Stomach (tissue), 9 donors: Measurements from ENCODE around the gene PPP1R36. TPM values are rescaled to one million over a fixed set of nuclear protein-coding genes. Genes with fewer than 3 reads are reported as not detected.

Source experiments
- DNase-seq, 2 donors: peaks; one replicate each; pipeline versions ENCODE4 v3.0.0 to v3.0.0-alpha.2; 2013 to 2019
- H3K27ac ChIP-seq, 5 donors: fragments of 200-600 bp in 4 of 5; sonication (generic) in 4 of 5; one replicate each; pipeline ENCODE4 v1.5.1; 2013 to 2019; ENCODE audit warnings: mild to moderate bottlenecking in 1 of 5, moderate library complexity in 1 of 5
- H3K27me3 ChIP-seq, 3 donors: fragments of 200-600 bp; sonication (generic); one replicate each; pipeline ENCODE4 v1.5.1; 2017 to 2019; ENCODE audit warnings: mixed run types in 1 of 3
- H3K36me3 ChIP-seq, 4 donors: fragments of 200-600 bp; sonication (generic); 1 replicate in 3 of 4; 2 replicates in 1 of 4; pipeline ENCODE4 v1.5.1; 2016 to 2019
- H3K4me1 ChIP-seq, 4 donors: fragments of 200-600 bp; sonication (generic); one replicate each; pipeline ENCODE4 v1.5.1; 2016 to 2019
- H3K4me3 ChIP-seq, 4 donors: fragments of 200-600 bp; sonication (generic) in 3 of 4; one replicate each; pipeline ENCODE4 v1.5.1; 2016 to 2019; ENCODE audit warnings: mild to moderate bottlenecking in 1 of 4
- H3K9me3 ChIP-seq, 4 donors: fragments of 200-600 bp; sonication (generic); one replicate each; pipeline ENCODE4 v1.5.1; 2016 to 2019
- CTCF ChIP-seq, 7 experiments: fragments of 450-650 bp in 4 of 7; fragments of 200-600 bp in 3 of 7; sonication (generic) in 3 of 7; IDR thresholded peaks; one replicate each; pipeline ENCODE4 v1.5.1; 2016 to 2019; ENCODE audit warnings: antibody characterized with exemption in 7 of 7, control low read depth in 2 of 7, mild to moderate bottlenecking in 1 of 7
- EP300 ChIP-seq: sonication (generic); formaldehyde crosslinking; IDR thresholded peaks from one replicate; pipeline ENCODE4 v1.6.1; 2017; ENCODE audit warnings: antibody characterized with exemption
- POLR2A ChIP-seq, 4 donors: fragments of 450-650 bp; IDR thresholded peaks; one replicate each; pipeline ENCODE4 v1.6.1; 2016; ENCODE audit warnings: antibody characterized with exemption in 4 of 4, control low read depth in 2 of 4, mild to moderate bottlenecking in 1 of 4, moderate library complexity in 1 of 4
- POLR2AphosphoS5 ChIP-seq, 3 donors: sonication (generic); formaldehyde crosslinking; IDR thresholded peaks; one replicate each; pipeline ENCODE4 v1.6.1; 2016; ENCODE audit warnings: antibody characterized with exemption in 3 of 3
- WGBS, 5 donors: extraction: QIAGEN DNeasy Blood & Tissue Kit in 3 of 5; methylation state at CpG; one replicate each; pipeline versions ENCODE4 v1.1.5 to v1.1.7; 2013 to 2018; 5-methylcytosine and 5-hydroxymethylcytosine counted together
- intact Hi-C: fragments of 100-400 bp; cut with DNase I; formaldehyde crosslinking; loops from one replicate; pipeline ENCODE4 v1.15.1; 2023; ENCODE audit warnings: low total_unique reads
- polyA plus RNA-seq, 3 donors: library from polyadenylated mRNA; stranded (reverse); fragments of 200-250 nt; gene quantifications; one replicate each; pipeline ENCODE4 v1.2.3, GENCODE V29; 2013
- total RNA-seq, 5 donors: library from RNA; depleted of rRNA; stranded (reverse); fragments of >200 nt; gene quantifications; one replicate each; pipeline versions ENCODE4 v1.1.0 to v1.2.3, GENCODE V29; 2014 to 2016
- donor health status: healthy with polysubstance abuse.
- donor health status: Bipolar disorder and iron deficiency.
- donor health status: healthy.

The PPP1R36 gene
- total and polyA plus RNA-seq, 8 donors, result 3.2 to 13.1 (median 6.2) TPM; not detected in 3

- H3K4me3 ChIP-seq, result no peak overlapping the region
- H3K36me3 ChIP-seq, result no peaks in the 10 kb centered on the region
- intact Hi-C loops, result no loop called here
- WGBS, 5 donors, result 31 to 66% (median 49%) methylated on average over 2 of the region's 2 CpGs
- H3K27ac ChIP-seq, result no peak overlapping the region
- peaks cover 0 to 12% (median 0%) of the 10 kb centered on the region in 3 donors for H3K27me3 ChIP-seq
- no peak for DNase-seq
- TF ChIP-seq POLR2A (IDR thresholded peaks at IDR 0.05) (no peak), EP300 (no peak), POLR2AphosphoS5 (IDR thresholded peaks at IDR 0.05) (no peak), CTCF (IDR thresholded peaks at IDR 0.05) (no peak)
- no peaks in the 10 kb centered on the region for H3K9me3 ChIP-seq
- peaks cover 0 to 10% (median 3%) of the 10 kb centered on the region in 4 donors for H3K4me1 ChIP-seq
These were observed 53.1 kb downstream of the PPP1R36 start for GRCh38 chr14:64602826-64603225.

GRCh38 chr14:64604001-64604400 lies 54.2 kb downstream of the PPP1R36 start:
- 75 to 93% (median 89%) methylated on average over 1 of the region's 1 CpG for WGBS, 5 donors
- Histone ChIP-seq H3K27me3 (peaks cover 0 to 12% (median 0%) of the 10 kb centered on the region in 3 donors), H3K4me1 (peaks cover 0 to 10% (median 3%) of the 10 kb centered on the region in 4 donors), H3K9me3 (no peaks in the 10 kb centered on the region), H3K36me3 (no peaks in the 10 kb centered on the region), H3K27ac (no peak overlapping the region), H3K4me3 (no peak overlapping the region)
- intact Hi-C loops, result no loop called here
- DNase-seq, result no peak
- TF ChIP-seq POLR2AphosphoS5 (IDR thresholded peaks at IDR 0.05) (no peak), CTCF (IDR thresholded peaks at IDR 0.05) (no peak), POLR2A (IDR thresholded peaks at IDR 0.05) (no peak)

GRCh38 chr14:64604881-64605280 lies 55.1 kb downstream of the PPP1R36 start:
- peaks cover 0 to 12% (median 0%) of the 10 kb centered on the region in 3 donors for H3K27me3 ChIP-seq
- DNase-seq, result peak in 1 of 2 donors; percentile 39
- intact Hi-C loops, result no loop called here
- H3K36me3 ChIP-seq, result no peaks in the 10 kb centered on the region
- TF ChIP-seq POLR2A (IDR thresholded peaks at IDR 0.05) (no peak), POLR2AphosphoS5 (IDR thresholded peaks at IDR 0.05) (no peak), CTCF (IDR thresholded peaks at IDR 0.05) (no peak), EP300 (no peak)
- no peaks in the 10 kb centered on the region for H3K9me3 ChIP-seq
- H3K4me1 ChIP-seq, result peaks cover 0 to 10% (median 5%) of the 10 kb centered on the region in 4 donors
- 79 to 94% (median 81%) methylated on average over 6 of the region's 6 CpGs for WGBS, 5 donors
- no peak overlapping the region for H3K27ac ChIP-seq
- H3K4me3 ChIP-seq, result no peak overlapping the region

GRCh38 chr14:64605926-64606685 lies 56.3 kb downstream of the PPP1R36 start:
- Histone ChIP-seq H3K4me3 (no peak overlapping the region), H3K27ac (no peak overlapping the region), H3K36me3 (no peaks in the 10 kb centered on the region), H3K27me3 (peaks cover 0 to 12% (median 0%) of the 10 kb centered on the region in 3 donors), H3K9me3 (no peaks in the 10 kb centered on the region), H3K4me1 (peaks cover 5 to 18% (median 13%) of the 10 kb centered on the region in 4 donors)
- no peak for DNase-seq
- intact Hi-C loops, result no loop called here
- TF ChIP-seq POLR2A (IDR thresholded peaks at IDR 0.05), result no peak
- TF ChIP-seq CTCF (IDR thresholded peaks at IDR 0.05), result no peak
- no peak for TF ChIP-seq POLR2AphosphoS5 (IDR thresholded peaks at IDR 0.05)
- no peak for TF ChIP-seq EP300
- WGBS, 5 donors, result 91 to 97% (median 93%) methylated on average over 9 of the region's 9 CpGs
